ENCODE data around the gene DDA1.
"Not testable (repeated sequence)": the region's sequence is repeated elsewhere in the genome, so short reads cannot be mapped to it uniquely, and the experiment has no call there.

DDA1 gene

DNA sequence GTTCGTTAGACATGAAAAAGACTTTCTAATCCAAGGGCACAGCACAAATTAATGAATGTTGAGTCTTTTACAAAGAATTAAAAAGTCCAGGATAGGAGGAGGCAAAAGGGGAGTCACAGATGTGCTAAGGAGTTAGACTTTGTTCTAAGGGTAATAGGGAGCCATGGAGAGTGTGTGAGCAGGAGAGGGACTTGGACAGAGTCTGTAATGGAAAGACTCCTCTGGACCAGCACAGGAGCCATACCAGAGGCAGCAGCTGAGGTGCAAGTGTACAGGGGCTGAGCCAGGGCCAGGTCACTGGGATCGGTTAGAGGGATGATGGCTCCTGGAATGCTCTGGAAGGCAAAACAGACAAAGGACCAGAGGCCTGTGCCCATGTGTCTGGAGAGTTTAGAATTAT, 38.5 kb downstream of the DDA1 start:
- DNase-seq (ENCODE audit: low read depth), result no peak

- DNase-seq (ENCODE audit: low read depth), result no peak
These were observed 39.3 kb downstream of the DDA1 start for GRCh38 chr19:17348700-17349099.

DNA sequence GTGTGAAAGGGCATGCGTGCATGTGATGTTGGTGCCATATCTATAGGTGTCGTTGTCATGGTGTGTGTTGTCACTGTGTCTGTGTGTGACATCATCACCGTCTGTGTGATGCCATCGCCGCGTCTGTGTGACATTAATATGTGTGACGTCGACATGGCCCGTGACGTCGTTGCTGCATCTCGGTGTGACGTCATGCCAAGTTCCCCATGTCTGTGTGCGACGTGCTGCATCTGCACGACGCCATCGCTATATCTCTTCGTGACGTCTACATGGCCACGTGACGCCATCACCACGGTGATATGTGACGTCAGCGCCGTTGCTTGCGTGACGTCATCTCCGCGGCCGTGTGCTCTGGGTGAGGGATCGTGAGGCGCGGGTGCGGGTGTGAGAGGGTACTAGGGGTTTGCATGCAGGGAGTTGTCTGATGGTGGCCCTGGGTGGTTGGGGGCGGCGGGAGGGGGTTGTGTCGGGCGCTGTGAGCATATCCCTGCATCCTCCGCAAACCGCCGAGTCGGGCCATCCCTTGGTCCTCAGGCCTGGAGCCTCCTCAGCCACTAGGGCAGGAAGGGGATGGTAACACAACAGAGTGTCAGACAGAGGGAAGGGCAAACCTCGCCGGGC, 42.6 kb downstream of the DDA1 start:
- DNase-seq (ENCODE audit: low read depth), result no peak

DNA sequence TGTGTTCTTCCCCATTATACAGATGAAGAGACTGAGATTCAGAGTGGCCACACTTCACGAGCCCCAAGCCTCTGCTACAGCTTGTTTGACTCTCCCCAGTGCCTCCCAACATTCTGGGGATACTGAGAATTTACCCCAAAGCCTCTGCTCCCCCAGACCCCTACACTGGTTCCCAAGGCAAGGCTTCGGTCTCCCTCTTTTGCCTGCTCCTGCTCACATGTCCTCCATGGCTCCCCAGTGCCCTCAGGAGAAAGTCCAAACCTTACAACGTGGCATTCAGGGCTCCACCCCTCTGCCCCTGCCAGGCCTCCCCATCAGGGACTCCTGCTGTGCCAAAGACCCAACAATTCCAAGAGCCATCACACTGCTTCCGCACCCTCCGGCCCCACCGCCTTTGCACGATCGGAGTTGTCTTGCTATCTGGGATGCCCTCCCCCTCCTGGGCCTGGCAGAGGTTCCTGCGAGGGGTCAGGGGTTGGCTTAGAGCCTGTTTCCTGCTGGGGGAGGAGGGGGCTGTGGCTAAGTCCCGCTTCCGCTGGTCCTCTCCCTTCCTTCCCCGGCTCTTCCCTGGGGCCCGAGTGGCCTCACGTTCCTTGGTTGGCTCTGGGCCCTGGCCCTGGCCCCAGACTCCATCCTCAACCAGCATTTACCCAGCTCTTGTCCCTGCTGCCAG, 43.4 kb downstream of the DDA1 start:
- no peak for DNase-seq (ENCODE audit: low read depth)

DNA sequence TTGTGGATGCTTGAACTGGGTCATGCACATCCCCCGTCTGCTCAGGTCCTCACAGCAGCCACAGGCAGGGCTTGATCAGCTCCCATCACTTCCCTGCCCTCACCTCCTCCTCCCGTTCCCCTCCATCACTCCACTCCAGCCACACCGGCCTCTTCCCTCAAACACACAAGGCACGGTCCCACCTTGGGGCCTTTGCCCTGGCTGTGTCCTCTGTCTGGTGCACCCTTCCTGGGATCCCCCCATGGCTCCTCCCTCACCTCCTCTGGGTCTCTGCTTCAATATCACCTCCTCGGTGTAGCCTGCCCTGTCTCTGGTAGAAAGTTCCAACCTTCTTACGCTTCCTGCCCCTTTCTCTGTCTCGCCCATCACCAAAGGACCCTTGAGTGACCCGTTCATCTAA, 44.0 kb downstream of the DDA1 start:
- no peak for DNase-seq (ENCODE audit: low read depth)

DNA sequence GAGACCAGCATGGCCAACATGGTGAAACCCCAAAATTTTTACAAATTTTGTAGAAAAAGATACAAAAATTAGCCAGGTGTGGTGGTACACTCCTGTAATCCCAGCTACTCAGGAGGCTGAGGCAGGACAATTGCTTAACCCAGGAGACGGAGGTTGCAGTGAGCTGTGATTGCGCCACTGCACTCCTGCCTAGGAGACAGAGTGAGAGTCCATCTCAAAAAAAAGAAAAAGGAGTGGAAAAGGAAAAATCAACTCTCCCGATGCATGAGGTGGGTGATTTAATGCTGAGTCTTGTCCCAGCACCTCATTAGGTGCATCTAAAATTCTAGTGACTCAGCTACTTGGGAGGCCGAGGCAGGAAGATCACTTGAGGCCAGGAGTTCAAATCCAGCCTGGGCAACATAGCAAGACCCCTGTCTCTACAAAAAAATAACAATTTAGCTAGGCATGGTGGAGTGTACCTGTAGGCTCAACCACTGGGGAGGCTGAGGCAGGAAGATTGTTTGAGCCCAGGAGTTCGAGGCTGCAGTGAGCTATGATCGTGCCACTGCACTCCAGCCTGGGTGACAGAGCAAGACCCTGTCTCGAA, 47.8 kb downstream of the DDA1 start:
- DNase-seq (ENCODE audit: low read depth), result no peak

GRCh38 chr19:17357724-17358123, 48.4 kb downstream of the DDA1 start:
- no peak for DNase-seq (ENCODE audit: low read depth)

DNA sequence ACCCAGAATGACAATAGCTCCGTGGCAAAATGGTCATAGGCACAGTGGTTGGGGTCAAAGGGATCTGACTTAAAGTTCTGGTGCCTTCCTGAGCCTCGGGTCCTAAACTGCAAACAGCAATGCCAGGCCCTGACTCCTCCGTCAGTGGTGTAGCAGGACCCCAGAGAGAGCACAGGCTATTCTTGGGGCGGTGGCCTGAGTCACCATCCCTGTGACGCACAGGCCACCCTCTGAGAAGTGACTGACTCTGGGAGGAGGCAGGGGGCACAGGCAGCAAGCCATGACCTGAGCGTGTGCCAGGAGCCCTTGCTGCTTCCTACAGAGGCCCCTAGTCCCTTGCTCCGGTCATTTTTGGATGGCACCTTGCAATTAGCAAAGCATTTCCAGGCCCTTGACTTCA, 49.0 kb downstream of the DDA1 start:
- DNase-seq (ENCODE audit: low read depth), result no peak

GRCh38 chr19:17359905-17360800, 50.8 kb downstream of the DDA1 start:
- DNase-seq (ENCODE audit: low read depth), result no peak

GRCh38 chr19:17363852-17364605, 54.7 kb downstream of the DDA1 start:
- not testable (repeated sequence) for DNase-seq (ENCODE audit: low read depth)

DNA sequence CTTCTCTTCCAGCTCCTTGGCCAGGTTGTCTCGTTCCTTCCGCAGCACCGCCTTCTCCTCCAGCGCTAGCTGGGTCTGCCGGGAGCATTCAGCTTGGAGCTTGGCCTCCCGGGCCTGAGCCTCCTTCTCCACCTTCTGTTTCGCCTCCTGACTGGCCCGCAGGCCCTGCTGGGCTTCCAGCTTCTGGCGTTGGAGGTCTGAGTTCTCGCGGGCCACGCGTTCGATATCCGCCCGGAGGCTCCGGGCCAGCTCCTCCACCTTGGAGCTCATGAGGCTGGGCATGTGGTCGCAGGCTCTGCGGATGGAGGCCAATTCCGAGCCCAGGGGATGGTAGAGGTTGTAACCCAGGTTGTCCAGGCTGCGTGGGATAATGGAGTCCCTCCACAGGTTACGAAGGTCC, 56.0 kb downstream of the DDA1 start:
- DNase-seq (ENCODE audit: low read depth), result no peak

- DNase-seq (ENCODE audit: low read depth), result no peak
These were observed 60.7 kb downstream of the DDA1 start for GRCh38 chr19:17370026-17370587.
